Activated CD4-positive, alpha-beta memory T cell treated with anti-CD3 and anti-CD28 coated beads, Interleukin-2, amount 10 ng/mL, durations not matched to agents 7 days and 5 days (primary cell): ENCODE results near the gene KRCC1. TPM values are rescaled to one million over a fixed set of nuclear protein-coding genes. Genes with fewer than 3 reads are reported as not detected.
"Not testable (repeated sequence)": the region's sequence is repeated elsewhere in the genome, so short reads cannot be mapped to it uniquely, and the experiment has no call there.

Experiments
- CTCF ChIA-PET: fragments of 350-600 bp; sonication (Branson Sonifier 250); formaldehyde crosslinking; loops from one replicate; lab custom pipeline; 2021; ENCODE audit warnings: antibody characterized with exemption, inconsistent platforms; lab: Charles Lee
- POLR2A ChIA-PET: fragments of 350-600 bp; sonication (Branson Sonifier 250); formaldehyde crosslinking; loops from one replicate; lab custom pipeline; 2021; ENCODE audit warnings: antibody characterized with exemption; lab: Charles Lee
- DNase-seq: peaks from one replicate; pipeline ENCODE4 v3.0.0-alpha.2; 2020
- H3K27ac Mint-ChIP-seq: one replicate; pipeline ENCODE4 v1.8.0; 2021; ENCODE audit warnings: mild to moderate bottlenecking, mixed read lengths
- H3K27me3 Mint-ChIP-seq: one replicate; pipeline ENCODE4 v1.8.0; 2021; ENCODE audit warnings: mixed read lengths
- H3K36me3 Mint-ChIP-seq: one replicate; pipeline ENCODE4 v1.8.0; 2021; ENCODE audit warnings: low read depth, mixed read lengths
- H3K4me1 Mint-ChIP-seq: one replicate; pipeline ENCODE4 v1.8.0; 2021; ENCODE audit warnings: mixed read lengths
- H3K4me3 Mint-ChIP-seq: one replicate; pipeline ENCODE4 v1.8.0; 2021; ENCODE audit warnings: mild to moderate bottlenecking, mixed read lengths
- H3K9me3 Mint-ChIP-seq: one replicate; pipeline ENCODE4 v1.8.0; 2021; ENCODE audit warnings: mixed read lengths
- total RNA-seq, 2 experiments: library from RNA; stranded (reverse); gene quantifications; one replicate each; pipeline ENCODE4 v1.2.3, GENCODE V29; 2021

Gene KRCC1
- total RNA-seq, 2 experiments from 2014 or later: 18.8 to 19.1 TPM

DNA sequence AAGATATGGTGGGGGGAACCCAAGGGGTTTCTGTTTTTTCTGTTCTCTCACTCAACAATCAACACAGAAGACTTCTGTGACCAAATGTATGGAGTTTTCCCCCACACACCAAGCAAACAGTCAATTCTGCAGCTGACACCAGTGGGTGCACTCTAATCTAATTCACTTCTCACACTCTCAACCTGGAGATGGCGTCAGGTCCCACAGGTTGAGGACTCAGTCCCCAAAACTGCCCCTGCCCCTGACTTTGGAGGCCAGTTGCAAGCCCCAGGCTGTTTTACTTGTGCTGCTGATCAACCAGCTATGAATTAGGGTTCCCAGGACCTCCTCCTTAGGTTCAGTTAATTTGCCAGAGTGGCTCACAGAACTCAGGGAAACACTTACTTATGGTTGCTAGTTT lies 45.4 kb downstream of the KRCC1 start:
- Mint-ChIP-seq H3K4me1 (no peaks in the 10 kb centered on the region), H3K36me3 (no peaks in the 10 kb centered on the region), H3K27ac (no peak overlapping the region), H3K9me3 (no peaks in the 10 kb centered on the region), H3K4me3 (no peak overlapping the region), H3K27me3 (no peaks in the 10 kb centered on the region)
- ChIA-PET CTCF (interaction anchor here (1.8 kb wide), 1 partner anchor 8 kb away, joined by 7 read pairs; no protein-coding TSS in a partner anchor), POLR2A (no interaction called here)
- DNase-seq: no peak

DNA sequence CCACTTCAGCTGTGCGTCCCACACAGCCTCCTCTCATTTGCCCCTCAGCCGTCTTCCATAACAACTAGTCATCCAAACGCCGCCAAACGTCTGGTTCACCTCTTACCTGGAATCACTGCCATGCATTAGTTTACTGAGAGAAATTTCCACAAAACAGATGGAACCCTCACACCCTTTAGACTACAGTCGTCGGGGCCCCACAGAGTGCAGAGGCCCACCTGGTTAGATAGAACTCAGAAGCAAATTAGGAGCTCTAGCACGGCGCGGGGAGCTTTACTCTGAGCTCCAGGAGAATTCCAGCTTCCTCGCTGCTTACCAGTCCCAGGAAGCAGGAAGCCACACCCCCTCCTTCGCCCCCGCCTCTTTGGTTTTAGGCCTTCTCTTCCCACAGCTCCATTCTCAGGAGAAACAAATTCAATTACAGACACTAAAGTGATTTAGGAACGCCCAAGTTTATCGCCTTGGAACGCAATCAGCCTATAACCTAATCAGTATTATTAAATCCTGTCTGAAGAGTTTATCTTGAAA lies 48.6 kb downstream of the KRCC1 start:
- POLR2A ChIA-PET: interaction anchor here (2.9 kb wide), 1 partner anchor 9 kb away, joined by 14 read pairs; the partner anchor contains the start of gene RNU2-63P
- H3K36me3 Mint-ChIP-seq: no peaks in the 10 kb centered on the region
- no peak for DNase-seq
- no peaks in the 10 kb centered on the region for H3K9me3 Mint-ChIP-seq
- H3K27me3 Mint-ChIP-seq: peaks cover under 1% of the 10 kb centered on the region
- H3K4me1 Mint-ChIP-seq: no peaks in the 10 kb centered on the region
- H3K4me3 Mint-ChIP-seq: no peak overlapping the region
- CTCF ChIA-PET: interaction anchor here (1.3 kb wide), 1 partner anchor 9 kb away, joined by 3 read pairs; no protein-coding TSS in a partner anchor
- H3K27ac Mint-ChIP-seq: no peak overlapping the region

DNA sequence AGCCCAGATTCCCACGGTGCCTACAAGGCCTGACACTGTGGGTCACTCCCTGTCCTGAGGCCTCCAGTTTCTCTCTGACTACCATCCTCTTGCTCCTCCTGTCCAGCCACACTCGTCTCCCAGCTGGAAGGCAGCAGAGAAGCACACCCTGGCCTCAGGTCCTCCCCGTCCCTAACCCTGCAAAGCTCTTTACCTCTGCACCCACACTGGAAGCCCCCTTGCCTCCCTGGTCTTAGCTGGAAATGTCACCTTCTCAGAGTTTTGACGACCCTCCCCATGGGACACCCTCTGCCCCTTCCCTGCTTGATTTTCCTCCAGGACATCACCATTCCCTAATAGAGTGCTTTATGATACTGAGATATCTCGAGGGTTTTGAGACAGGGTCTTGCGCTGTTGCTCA lies 49.8 kb downstream of the KRCC1 start:
- H3K36me3 Mint-ChIP-seq: no peaks in the 10 kb centered on the region
- H3K9me3 Mint-ChIP-seq: no peaks in the 10 kb centered on the region
- POLR2A ChIA-PET: interaction anchor here (2.9 kb wide), 1 partner anchor 11 kb away, joined by 14 read pairs; the partner anchor contains the start of gene RNU2-63P
- H3K27me3 Mint-ChIP-seq: peaks cover 2% of the 10 kb centered on the region
- CTCF ChIA-PET: no interaction called here
- H3K4me1 Mint-ChIP-seq: peaks cover 2% of the 10 kb centered on the region
- no peak overlapping the region for H3K4me3 Mint-ChIP-seq
- H3K27ac Mint-ChIP-seq: no peak overlapping the region
- no peak for DNase-seq

DNA sequence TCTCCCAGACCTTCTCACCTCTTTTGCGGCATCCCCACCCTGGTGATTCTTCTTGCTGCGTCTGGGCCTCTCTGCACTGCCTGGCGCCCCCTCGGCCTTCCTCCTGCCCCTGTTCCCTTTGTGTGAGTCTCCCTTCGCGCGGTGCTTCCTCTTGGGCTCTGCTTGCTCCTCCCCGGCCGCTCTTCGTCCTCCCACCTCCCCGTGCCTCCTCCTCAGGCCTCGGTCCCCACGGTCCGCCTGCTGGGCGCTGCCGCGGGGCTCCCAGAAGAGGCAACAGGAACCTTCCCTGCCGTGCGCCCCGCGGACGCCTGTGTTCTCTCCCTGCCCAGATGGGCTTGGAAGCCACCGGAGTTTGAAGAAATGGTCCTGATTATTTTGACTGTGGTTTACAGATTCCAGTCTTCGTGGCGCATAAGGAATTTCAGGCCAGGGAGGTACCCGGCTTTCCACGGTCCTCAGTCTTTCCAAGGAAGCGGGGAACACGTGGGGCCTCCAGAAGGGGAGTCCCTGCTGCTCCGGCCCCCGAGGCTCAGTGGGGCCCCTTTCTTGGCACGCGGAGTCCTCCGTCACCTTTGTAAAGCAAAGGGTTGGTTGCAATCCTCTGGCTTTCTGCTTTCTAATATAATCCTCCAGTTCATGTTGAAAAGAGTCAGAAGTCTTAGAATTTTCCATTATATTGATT lies 52.4 kb downstream of the KRCC1 start:
- no peak for DNase-seq
- Mint-ChIP-seq H3K4me3 (no peak overlapping the region), H3K27ac (no peak overlapping the region), H3K27me3 (peaks cover 2% of the 10 kb centered on the region), H3K4me1 (peaks cover 2% of the 10 kb centered on the region), H3K36me3 (no peaks in the 10 kb centered on the region), H3K9me3 (no peaks in the 10 kb centered on the region)
- ChIA-PET CTCF (interaction anchor here (1.2 kb wide), 1 partner anchor 17 kb away, joined by 4 read pairs; no protein-coding TSS in a partner anchor), POLR2A (no interaction called here)

DNA sequence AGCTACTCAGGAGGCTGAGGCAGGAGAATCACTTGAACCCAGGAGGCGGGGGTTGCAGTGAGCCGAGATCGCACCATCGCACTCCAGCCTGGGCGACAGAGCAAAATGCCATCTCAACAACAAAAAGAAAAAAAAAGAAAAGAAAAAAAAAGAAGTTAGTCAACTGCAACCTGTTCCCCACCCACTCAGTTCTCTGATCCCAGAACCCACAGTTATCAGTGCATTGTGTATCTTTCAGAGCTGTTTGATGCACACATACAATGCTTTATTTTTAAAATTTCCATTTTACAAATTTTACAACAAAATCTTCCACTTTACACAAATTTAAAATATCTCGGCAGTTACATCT lies 53.2 kb downstream of the KRCC1 start:
- no peaks in the 10 kb centered on the region for H3K36me3 Mint-ChIP-seq
- no peak overlapping the region for H3K4me3 Mint-ChIP-seq
- CTCF ChIA-PET: interaction anchor here (0.5 to 1.4 kb wide), 7 partner anchors 8 to 359 kb away, joined by 3 to 7 read pairs (median 3); no protein-coding TSS in a partner anchor
- H3K27me3 Mint-ChIP-seq: peaks cover 2% of the 10 kb centered on the region
- peaks cover 2% of the 10 kb centered on the region for H3K4me1 Mint-ChIP-seq
- H3K9me3 Mint-ChIP-seq: no peaks in the 10 kb centered on the region
- POLR2A ChIA-PET: interaction anchor here (1.3 kb wide), 1 partner anchor 14 kb away, joined by 6 read pairs; the partner anchor contains the start of gene RNU2-63P
- no peak for DNase-seq
- no peak overlapping the region for H3K27ac Mint-ChIP-seq

DNA sequence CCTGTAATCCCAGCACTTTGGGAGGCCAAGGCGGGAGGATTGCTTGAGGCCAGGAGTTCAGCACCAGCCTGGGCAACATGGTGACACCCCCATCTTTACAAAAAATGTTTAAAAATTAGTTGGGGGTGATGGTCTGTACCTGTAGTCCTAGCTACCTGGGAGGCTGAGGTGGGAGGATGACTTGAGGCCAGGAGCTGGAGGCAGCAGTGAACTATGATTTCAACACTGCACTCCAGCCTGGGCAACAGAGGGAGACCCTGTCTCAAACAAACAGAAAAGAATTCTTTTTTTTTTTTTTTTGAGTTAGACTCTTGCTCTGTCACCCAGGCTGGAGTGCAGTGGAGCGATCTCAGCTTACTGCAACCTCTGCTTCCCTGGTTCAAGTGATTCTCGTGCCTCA lies 55.1 kb downstream of the KRCC1 start:
- DNase-seq: not testable (repeated sequence)
- CTCF ChIA-PET: interaction anchor here (0.6 kb wide), 1 partner anchor 419 kb away, joined by 3 read pairs; no protein-coding TSS in a partner anchor

DNA sequence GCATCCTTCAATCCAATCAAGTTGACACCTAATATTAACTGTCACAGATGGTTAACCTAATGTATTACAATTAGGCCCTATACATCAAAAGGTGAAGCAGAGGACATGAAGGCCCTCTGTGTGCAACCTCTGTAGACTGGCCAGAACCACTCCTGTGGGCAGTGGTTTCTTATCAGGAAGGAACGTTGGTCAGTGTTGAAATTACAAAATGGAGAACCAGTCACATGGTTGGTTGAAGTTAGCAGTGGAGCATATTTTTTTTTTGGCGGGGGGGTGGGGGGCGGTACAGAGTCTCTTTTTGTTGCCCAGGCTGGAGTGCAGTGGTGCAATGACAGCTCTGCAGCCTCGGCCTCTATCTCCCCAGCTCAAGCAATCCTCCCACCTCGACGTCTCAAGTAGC lies 59.0 kb downstream of the KRCC1 start:
- Mint-ChIP-seq H3K27me3 (no peaks in the 10 kb centered on the region), H3K4me1 (no peaks in the 10 kb centered on the region), H3K36me3 (no peaks in the 10 kb centered on the region), H3K4me3 (no peak overlapping the region), H3K9me3 (no peaks in the 10 kb centered on the region), H3K27ac (no peak overlapping the region)
- POLR2A ChIA-PET: no interaction called here
- DNase-seq: no peak
- CTCF ChIA-PET: no interaction called here

More for the DNA sequence above, 55.1 kb downstream of the KRCC1 start:
- POLR2A ChIA-PET: interaction anchor here (0.7 to 1.2 kb wide), 2 partner anchors 11 to 55 kb away, joined by 3 to 5 read pairs; partner anchors contain the start of gene KRCC1
- H3K4me3 Mint-ChIP-seq, H3K27ac Mint-ChIP-seq, H3K9me3 Mint-ChIP-seq, H3K4me1 Mint-ChIP-seq, H3K27me3 Mint-ChIP-seq, H3K36me3 Mint-ChIP-seq: not testable (repeated sequence)

DNA sequence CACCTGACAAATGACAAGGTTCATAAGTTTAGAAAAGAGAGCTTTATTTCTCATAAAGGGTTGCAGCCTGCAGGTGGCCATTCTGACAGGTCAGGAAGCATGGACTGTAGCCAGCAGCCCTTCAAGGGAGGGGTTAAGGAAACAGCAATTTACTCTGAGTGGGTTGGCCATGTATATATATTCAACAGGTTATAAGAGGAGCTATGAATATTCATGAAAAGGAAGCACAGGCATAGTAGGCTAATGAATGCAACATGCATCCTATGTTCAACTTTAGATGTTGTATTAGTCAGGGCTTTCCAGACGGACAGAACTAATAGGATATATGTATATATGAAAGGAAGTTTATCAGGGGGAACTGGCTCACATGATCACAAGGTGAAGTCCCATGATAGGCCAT lies 59.8 kb downstream of the KRCC1 start:
- ChIA-PET POLR2A (no interaction called here), CTCF (no interaction called here)
- no peak overlapping the region for H3K27ac Mint-ChIP-seq
- H3K4me1 Mint-ChIP-seq: no peaks in the 10 kb centered on the region
- no peak for DNase-seq
- no peaks in the 10 kb centered on the region for H3K9me3 Mint-ChIP-seq
- no peaks in the 10 kb centered on the region for H3K27me3 Mint-ChIP-seq
- H3K36me3 Mint-ChIP-seq: no peaks in the 10 kb centered on the region
- no peak overlapping the region for H3K4me3 Mint-ChIP-seq

DNA sequence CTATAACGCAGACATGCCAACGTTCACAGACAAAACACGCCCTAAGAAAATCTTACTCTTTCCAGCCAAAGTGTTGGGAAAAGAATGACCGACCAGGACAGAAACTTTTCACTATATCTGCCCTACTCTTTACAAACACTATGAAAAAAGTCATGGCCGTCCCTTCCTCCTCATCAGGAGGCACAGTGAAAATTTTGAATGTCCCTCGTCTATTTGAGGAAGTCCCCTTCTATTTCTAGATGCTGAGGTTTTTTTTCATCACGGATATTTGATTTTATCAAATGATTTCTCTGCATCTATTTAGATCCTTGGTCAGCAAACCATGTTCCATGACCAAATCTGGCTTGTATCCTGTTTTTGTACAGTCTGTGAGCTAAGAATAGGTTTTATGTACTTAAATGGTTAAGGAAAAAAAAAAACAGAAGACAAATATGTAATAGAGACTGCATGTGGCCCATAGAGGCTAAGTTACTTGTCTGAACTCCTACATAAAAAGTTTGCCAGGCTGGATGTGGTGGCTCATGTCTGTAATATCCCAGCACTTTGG lies 61.2 kb downstream of the KRCC1 start:
- H3K27ac Mint-ChIP-seq, H3K4me3 Mint-ChIP-seq, CTCF ChIA-PET, POLR2A ChIA-PET, H3K36me3 Mint-ChIP-seq, H3K27me3 Mint-ChIP-seq, DNase-seq, H3K9me3 Mint-ChIP-seq, H3K4me1 Mint-ChIP-seq: not testable (repeated sequence)

DNA sequence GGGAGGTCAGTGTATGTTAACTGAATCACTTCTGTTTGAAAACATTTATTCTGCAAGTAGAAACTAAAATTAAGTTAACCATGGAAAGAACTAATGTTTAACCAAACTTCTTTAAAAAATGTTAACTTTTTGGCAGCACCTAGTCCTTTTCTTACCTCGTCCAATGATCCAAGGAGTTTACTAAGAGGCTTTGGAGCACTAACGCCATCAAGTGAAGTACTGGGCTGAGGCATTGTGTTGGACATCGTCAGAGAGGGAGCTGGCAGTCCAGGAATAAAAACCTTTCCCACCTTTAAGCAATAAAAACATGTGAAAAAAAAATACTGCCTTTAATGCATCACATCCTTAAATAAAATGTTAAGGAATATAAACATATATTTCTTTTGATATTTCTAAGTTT lies 63.0 kb downstream of the KRCC1 start:
- H3K4me3 Mint-ChIP-seq, CTCF ChIA-PET, H3K36me3 Mint-ChIP-seq, H3K27me3 Mint-ChIP-seq, H3K4me1 Mint-ChIP-seq, DNase-seq, H3K27ac Mint-ChIP-seq, POLR2A ChIA-PET, H3K9me3 Mint-ChIP-seq: not testable (repeated sequence)

DNA sequence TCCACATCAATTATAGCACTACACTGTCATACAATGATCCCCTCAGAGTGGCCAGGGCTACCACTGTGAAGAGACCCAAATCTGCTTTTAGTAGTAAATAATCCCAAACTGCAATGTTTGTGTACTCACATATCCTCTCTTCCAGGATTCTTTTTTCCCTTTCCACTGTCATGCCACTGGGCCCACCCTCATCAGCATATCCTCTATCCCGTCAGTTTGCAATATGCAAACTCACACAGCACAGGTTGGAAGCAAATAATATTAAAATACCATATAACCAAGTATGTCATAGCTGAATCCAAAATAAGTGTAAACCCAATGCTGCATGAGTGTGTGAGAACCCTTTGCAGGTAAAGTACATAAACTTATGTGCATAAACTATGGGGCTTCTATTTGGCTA lies 68.1 kb downstream of the KRCC1 start:
- H3K36me3 Mint-ChIP-seq, H3K4me1 Mint-ChIP-seq, POLR2A ChIA-PET, DNase-seq, H3K27ac Mint-ChIP-seq, H3K9me3 Mint-ChIP-seq, H3K27me3 Mint-ChIP-seq, H3K4me3 Mint-ChIP-seq, CTCF ChIA-PET: not testable (repeated sequence)

DNA sequence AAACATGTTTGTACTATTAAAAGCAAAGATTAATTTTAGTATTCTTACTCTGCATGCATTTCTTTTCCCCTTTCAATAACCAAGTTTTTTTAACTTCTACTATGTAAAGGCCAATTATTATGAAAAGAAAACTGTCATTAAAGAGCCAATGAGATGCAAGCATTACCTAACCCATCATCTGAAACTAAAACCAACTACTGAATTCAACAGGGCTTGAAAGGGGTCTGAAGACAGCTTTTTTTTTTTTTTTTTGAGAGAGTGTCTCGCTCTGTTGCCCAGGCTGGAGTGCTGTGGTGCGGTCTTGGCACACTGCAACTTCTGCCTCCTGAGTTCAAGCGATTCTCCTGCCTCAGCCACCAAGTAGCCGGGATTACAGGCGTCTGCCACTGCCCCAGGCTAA lies 69.7 kb downstream of the KRCC1 start:
- H3K27ac Mint-ChIP-seq, POLR2A ChIA-PET, H3K9me3 Mint-ChIP-seq, CTCF ChIA-PET, H3K4me1 Mint-ChIP-seq, H3K27me3 Mint-ChIP-seq, DNase-seq, H3K36me3 Mint-ChIP-seq, H3K4me3 Mint-ChIP-seq: not testable (repeated sequence)

DNA sequence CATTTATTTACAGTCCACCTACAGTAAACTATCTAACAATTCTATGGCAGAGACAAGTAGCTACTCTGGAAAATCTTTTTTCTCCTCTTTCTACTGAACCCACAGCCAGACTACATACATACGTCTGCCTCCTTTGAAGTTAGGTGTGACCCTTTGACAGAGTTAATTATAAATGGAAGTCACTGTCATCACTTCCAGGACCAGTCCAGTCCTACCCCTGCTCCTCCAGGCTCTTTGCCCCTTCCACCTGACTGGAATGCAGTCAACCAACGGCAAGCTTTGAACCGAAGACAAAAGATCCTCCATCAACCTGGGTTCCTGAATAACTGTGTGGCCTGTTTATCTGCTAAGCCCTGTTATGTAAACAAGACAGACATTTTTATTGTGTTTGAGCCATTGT lies 74.4 kb downstream of the KRCC1 start:
- H3K27ac Mint-ChIP-seq, DNase-seq, H3K36me3 Mint-ChIP-seq, H3K27me3 Mint-ChIP-seq, H3K9me3 Mint-ChIP-seq, POLR2A ChIA-PET, H3K4me3 Mint-ChIP-seq, H3K4me1 Mint-ChIP-seq, CTCF ChIA-PET: not testable (repeated sequence)
